A549 (cell line): ENCODE data around the gene COL16A1. TPM values are rescaled to one million over a fixed set of nuclear protein-coding genes. Genes with fewer than 3 reads are reported as not detected.

ENCODE experiments used
- ATAC-seq, 2 experiments: fragments of 200-7000 bp in 1 of 2; fragments of >200 bp in 1 of 2; cut with Nextera tagmentation in 1 of 2; cut with Tn5 transposase in 1 of 2; 3 replicates each; pipeline versions ENCODE4 v1.8.0 to v1.9.1; 2018 to 2020; ENCODE audit warnings: mild to moderate bottlenecking in 1 of 2, moderate library complexity in 1 of 2
- CTCF ChIA-PET: fragments of 300-600 bp; sonication (Branson Sonifier 250); formaldehyde crosslinking; extraction: SDS; loops from one replicate; lab custom pipeline; 2021; ENCODE audit warnings: antibody characterized with exemption, inconsistent platforms; lab: Yijun Ruan, JAX
- POLR2A ChIA-PET: fragments of 350-600 bp; formaldehyde crosslinking; extraction: SDS; loops from one replicate; lab custom pipeline; 2021; ENCODE audit warnings: antibody characterized with exemption, inconsistent platforms; lab: Yijun Ruan, JAX
- DNase-seq, 2 experiments: peaks; one replicate each; pipeline versions ENCODE4 v3.0.0 to v3.0.0-alpha.2; 2011 to 2016; ENCODE audit warnings: low read depth in 1 of 2, low spot score in 1 of 2
- FAIRE-seq: peaks from 2 replicates; lab custom pipeline; 2011; peaks lifted over from hg19 to GRCh38; lab: Jason Lieb, UNC
- H3K27ac ChIP-seq, 2 experiments: fragments of >200 bp; sonication (Bioruptor Twin); formaldehyde crosslinking; 3 replicates each; pipeline ENCODE4 v1.5.1; 2016 to 2017
- H3K4me1 ChIP-seq: fragments of >200 bp; sonication (Bioruptor Twin); formaldehyde crosslinking; 3 replicates; pipeline ENCODE4 v1.6.1; 2016
- H3K4me2 ChIP-seq: fragments of >200 bp; sonication (Bioruptor Twin); formaldehyde crosslinking; 3 replicates; pipeline ENCODE4 v1.6.1; 2016
- H3K4me3 ChIP-seq: fragments of >200 bp; sonication (Bioruptor Twin); formaldehyde crosslinking; 3 replicates; pipeline ENCODE4 v1.5.1; 2016
- H3K9me3 ChIP-seq: fragments of >200 bp; sonication (Bioruptor Twin); formaldehyde crosslinking; 3 replicates; pipeline ENCODE4 v1.6.1; 2016
- CBX2 ChIP-seq: fragments of 200-600 bp; sonication (generic); IDR thresholded peaks from 2 replicates; pipeline ENCODE4 v1.6.1; 2016; ENCODE audit warnings: low read depth, mild to moderate bottlenecking, borderline replicate concordance
- CBX8 ChIP-seq: fragments of 200-600 bp; sonication (generic); IDR thresholded peaks from 2 replicates; pipeline ENCODE4 v1.6.1; 2016
- CEBPB ChIP-seq, 2 experiments: fragments of >200 bp in 1 of 2; sonication (Bioruptor Twin) in 1 of 2; formaldehyde crosslinking in 1 of 2; IDR thresholded peaks; 2 replicates each; pipeline ENCODE4 v1.6.1; 2012 to 2016
- CHD2 ChIP-seq: fragments of 150-350 bp; IDR thresholded peaks from 2 replicates; pipeline ENCODE4 v1.6.1; 2014; ENCODE audit warnings: low read length; ENCODE audit not compliant: partially characterized antibody
- EHF ChIP-seq: fragments of 250-450 bp; sonication (Bioruptor Pico); IDR thresholded peaks from 2 replicates; pipeline ENCODE4 v1.5.0; 2020; ENCODE audit warnings: mild to moderate bottlenecking
- EHMT2 ChIP-seq: fragments of 200-600 bp; sonication (generic); IDR thresholded peaks from 2 replicates; pipeline ENCODE4 v1.6.1; 2016; ENCODE audit warnings: antibody characterized with exemption, low read depth, mild to moderate bottlenecking, moderate library complexity
- HOXB5 ChIP-seq: fragments of 250-450 bp; sonication (Bioruptor Pico); IDR thresholded peaks from 2 replicates; pipeline ENCODE4 v1.5.0; 2020; ENCODE audit warnings: mild to moderate bottlenecking, moderate library complexity
- KDM1A ChIP-seq: fragments of 200-600 bp; sonication (generic); IDR thresholded peaks from 2 replicates; pipeline ENCODE4 v1.6.1; 2016; ENCODE audit warnings: low read depth, mild to moderate bottlenecking
- MYC ChIP-seq: IDR thresholded peaks from 2 replicates; pipeline ENCODE4 v1.6.1; 2012; ENCODE audit warnings: mild to moderate bottlenecking, inconsistent platforms, low read length, improper control_type of control experiment, borderline replicate concordance
- PHF8 ChIP-seq: fragments of 200-600 bp; sonication (generic); IDR thresholded peaks from 2 replicates; pipeline ENCODE4 v1.6.1; 2016; ENCODE audit warnings: low read depth, mild to moderate bottlenecking, antibody characterized with exemption, moderate library complexity, borderline replicate concordance
- POLR2A ChIP-seq: IDR thresholded peaks from 2 replicates; pipeline ENCODE4 v1.6.1; 2012; ENCODE audit warnings: mild to moderate bottlenecking, low read length
- RAD21 ChIP-seq, 2 experiments: fragments of >200 bp in 1 of 2; sonication (Bioruptor Twin) in 1 of 2; formaldehyde crosslinking in 1 of 2; IDR thresholded peaks in 1 of 2; conservative IDR thresholded peaks in 1 of 2; 2 replicates in 1 of 2; 3 replicates in 1 of 2; pipeline ENCODE4 v1.6.1; 2012 to 2018; ENCODE audit warnings: inconsistent platforms in 1 of 2
- RNF2 ChIP-seq: fragments of 200-600 bp; sonication (generic); IDR thresholded peaks from 2 replicates; pipeline ENCODE4 v1.6.1; 2016; ENCODE audit warnings: low read depth, mild to moderate bottlenecking, antibody characterized with exemption, moderate library complexity, borderline replicate concordance
- WGBS: methylation state at CpG from one replicate; pipeline ENCODE4 v1.1.6; 2017; ENCODE audit errors: missing lambda C conversion rate; 5-methylcytosine and 5-hydroxymethylcytosine counted together
- polyA plus RNA-seq, 4 experiments: library from polyadenylated mRNA; depleted of rRNA in 3 of 4; stranded (reverse); fragments of >200 nt; fragmentation: RNase III in 1 of 4; extraction: RNeasy Plus Mini Kit Qiagen cat#74134 plus additional on column Dnase treatment in 1 of 4; gene quantifications; 2 replicates in 3 of 4; 3 replicates in 1 of 4; pipeline ENCODE4 v1.2.3, GENCODE V29; 2011 to 2017
- TF ChIP-seq, protein P1 (sequence below): fragments of 450-650 bp; IDR thresholded peaks from 2 replicates; pipeline ENCODE4 v1.6.1; 2014; ENCODE audit warnings: antibody characterized with exemption
- TF ChIP-seq, protein P2 (sequence below): fragments of 200-600 bp; sonication (generic); IDR thresholded peaks from 2 replicates; pipeline ENCODE4 v1.6.1; 2016; ENCODE audit warnings: antibody characterized with exemption, mild to moderate bottlenecking, moderate library complexity
- TF ChIP-seq, protein P3 (sequence below): IDR thresholded peaks from 2 replicates; pipeline ENCODE4 v1.6.1; 2012

The COL16A1 gene
- polyA plus RNA-seq, 2 of the 4 experiments (the other 2 are of a cell fraction), result 1.4 to 8.1 TPM

DNA sequence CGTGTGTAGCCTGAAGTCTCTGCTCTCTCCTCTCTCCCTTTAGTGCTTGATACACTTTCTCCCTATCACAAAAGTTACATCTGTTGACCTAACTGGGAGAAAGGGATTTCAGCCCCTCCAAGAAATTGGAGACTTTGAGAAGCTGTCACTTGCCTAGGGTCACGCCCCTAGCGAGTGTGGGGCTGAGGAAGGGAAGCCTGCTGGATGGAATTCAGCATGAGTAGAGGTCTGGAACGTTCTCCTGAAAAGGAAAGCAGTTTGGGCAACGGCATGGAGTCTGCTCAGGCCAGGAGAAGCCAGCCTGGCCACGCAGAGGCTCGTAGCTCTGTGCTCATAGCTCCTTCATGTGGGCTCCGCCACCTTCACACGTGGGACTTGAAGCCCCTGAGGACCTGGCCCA lies 22.4 kb downstream of the COL16A1 start:
- WGBS, result 86% methylated on average over 9 of the region's 9 CpGs
- Histone ChIP-seq H3K9me3 (no peaks in the 10 kb centered on the region), H3K27ac (peak overlapping the region in 1 of 2 experiments; percentile 30; a peak in 1 of 6 replicates), H3K4me1 (no peaks in the 10 kb centered on the region), H3K4me2 (no peak overlapping the region), H3K4me3 (no peak overlapping the region)
- DNase-seq (no peak), ATAC-seq (no peak), FAIRE-seq (no peak)
- ChIA-PET CTCF (interaction anchor here (1.2 to 1.4 kb wide), 2 partner anchors 15 to 132 kb away, joined by 3 read pairs; no protein-coding TSS in a partner anchor), POLR2A (no interaction called here)
- TF ChIP-seq CBX2 (no peak), RNF2 (no peak), KDM1A (no peak)
- TF ChIP-seq, protein P1, sequence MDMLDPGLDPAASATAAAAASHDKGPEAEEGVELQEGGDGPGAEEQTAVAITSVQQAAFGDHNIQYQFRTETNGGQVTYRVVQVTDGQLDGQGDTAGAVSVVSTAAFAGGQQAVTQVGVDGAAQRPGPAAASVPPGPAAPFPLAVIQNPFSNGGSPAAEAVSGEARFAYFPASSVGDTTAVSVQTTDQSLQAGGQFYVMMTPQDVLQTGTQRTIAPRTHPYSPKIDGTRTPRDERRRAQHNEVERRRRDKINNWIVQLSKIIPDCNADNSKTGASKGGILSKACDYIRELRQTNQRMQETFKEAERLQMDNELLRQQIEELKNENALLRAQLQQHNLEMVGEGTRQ, result no peak

DNA sequence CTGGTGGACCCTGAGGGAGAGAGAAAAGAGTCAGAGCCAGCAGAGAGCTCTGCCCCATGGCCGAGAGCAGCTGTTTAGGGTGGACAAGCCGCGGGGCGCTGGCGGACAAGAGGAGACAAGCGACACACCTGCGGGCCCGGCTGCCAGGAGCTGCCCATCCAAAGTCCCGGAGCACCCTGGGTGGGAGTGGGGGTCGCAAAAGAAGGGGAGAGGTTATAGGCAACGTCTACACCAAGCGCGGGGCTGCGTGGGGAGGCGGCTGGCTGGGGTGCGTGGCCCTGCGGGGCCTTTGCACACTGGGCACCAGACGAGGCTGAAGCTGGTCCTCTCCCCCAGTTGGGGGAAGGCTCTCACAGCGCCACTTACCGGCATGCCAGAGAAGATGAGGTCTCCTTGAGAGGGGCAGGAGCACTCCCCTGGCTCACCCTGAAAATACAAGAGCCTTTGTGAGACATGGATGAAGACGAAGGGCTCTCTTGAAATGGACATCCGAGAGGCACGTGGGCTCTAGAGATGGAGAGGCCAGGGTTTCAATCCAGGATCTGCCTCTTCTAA lies 24.1 kb downstream of the COL16A1 start:
- CTCF ChIA-PET, result interaction anchor here (0.9 to 6.6 kb wide), 9 partner anchors 10 to 110 kb away, joined by 3 to 36 read pairs (median 3); partner anchors contain the start of gene COL16A1
- WGBS, result 86% methylated on average over 13 of the region's 23 CpGs

DNA sequence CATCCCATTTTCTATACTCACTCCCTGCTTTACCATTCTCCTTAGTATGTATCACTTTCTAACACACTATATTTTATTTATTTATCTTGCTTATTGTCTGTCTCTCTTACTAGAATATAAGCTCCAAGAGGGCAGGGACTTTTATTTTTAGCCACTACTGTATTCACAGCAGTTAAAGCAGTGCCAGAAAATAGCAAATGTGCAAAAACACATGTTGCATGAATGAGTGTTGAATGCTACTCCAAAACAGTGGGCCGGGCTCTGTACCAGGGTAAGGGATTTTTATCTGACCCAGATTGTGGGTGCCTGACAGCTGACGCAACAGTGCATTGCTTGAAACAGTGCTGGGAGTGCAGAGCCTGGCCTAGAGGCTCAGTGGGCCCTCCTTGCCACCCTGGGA lies 24.7 kb downstream of the COL16A1 start:
- POLR2A ChIA-PET, result interaction anchor here (1.0 kb wide), 1 partner anchor 13 kb away, joined by 3 read pairs; no protein-coding TSS in a partner anchor
- DNase-seq, result no peak
- no peak overlapping the region for H3K4me2 ChIP-seq
- CTCF ChIA-PET, result interaction anchor here (0.9 to 6.6 kb wide), 10 partner anchors 9 to 110 kb away, joined by 3 to 36 read pairs (median 3); partner anchors contain the start of gene COL16A1
- TF ChIP-seq CHD2 (no peak), EHMT2 (no peak), RAD21 (conservative IDR thresholded peaks at IDR 0.05 in 1 of 2, IDR thresholded peaks at IDR 0.05 in 1 of 2) (no peak), POLR2A (no peak), EHF (no peak), PHF8 (no peak)
- TF ChIP-seq, protein P2, sequence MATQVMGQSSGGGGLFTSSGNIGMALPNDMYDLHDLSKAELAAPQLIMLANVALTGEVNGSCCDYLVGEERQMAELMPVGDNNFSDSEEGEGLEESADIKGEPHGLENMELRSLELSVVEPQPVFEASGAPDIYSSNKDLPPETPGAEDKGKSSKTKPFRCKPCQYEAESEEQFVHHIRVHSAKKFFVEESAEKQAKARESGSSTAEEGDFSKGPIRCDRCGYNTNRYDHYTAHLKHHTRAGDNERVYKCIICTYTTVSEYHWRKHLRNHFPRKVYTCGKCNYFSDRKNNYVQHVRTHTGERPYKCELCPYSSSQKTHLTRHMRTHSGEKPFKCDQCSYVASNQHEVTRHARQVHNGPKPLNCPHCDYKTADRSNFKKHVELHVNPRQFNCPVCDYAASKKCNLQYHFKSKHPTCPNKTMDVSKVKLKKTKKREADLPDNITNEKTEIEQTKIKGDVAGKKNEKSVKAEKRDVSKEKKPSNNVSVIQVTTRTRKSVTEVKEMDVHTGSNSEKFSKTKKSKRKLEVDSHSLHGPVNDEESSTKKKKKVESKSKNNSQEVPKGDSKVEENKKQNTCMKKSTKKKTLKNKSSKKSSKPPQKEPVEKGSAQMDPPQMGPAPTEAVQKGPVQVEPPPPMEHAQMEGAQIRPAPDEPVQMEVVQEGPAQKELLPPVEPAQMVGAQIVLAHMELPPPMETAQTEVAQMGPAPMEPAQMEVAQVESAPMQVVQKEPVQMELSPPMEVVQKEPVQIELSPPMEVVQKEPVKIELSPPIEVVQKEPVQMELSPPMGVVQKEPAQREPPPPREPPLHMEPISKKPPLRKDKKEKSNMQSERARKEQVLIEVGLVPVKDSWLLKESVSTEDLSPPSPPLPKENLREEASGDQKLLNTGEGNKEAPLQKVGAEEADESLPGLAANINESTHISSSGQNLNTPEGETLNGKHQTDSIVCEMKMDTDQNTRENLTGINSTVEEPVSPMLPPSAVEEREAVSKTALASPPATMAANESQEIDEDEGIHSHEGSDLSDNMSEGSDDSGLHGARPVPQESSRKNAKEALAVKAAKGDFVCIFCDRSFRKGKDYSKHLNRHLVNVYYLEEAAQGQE, result no peak
- TF ChIP-seq, protein P3, sequence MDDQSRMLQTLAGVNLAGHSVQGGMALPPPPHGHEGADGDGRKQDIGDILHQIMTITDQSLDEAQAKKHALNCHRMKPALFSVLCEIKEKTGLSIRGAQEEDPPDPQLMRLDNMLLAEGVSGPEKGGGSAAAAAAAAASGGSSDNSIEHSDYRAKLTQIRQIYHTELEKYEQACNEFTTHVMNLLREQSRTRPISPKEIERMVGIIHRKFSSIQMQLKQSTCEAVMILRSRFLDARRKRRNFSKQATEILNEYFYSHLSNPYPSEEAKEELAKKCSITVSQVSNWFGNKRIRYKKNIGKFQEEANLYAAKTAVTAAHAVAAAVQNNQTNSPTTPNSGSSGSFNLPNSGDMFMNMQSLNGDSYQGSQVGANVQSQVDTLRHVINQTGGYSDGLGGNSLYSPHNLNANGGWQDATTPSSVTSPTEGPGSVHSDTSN, result no peak
- TF ChIP-seq, protein P1, result no peak
- TF ChIP-seq, all 56 proteins: peak for 0
- FAIRE-seq (no peak), ATAC-seq (no peak)
- no peak overlapping the region for H3K27ac ChIP-seq
- H3K4me3 ChIP-seq, result no peak overlapping the region
- H3K9me3 ChIP-seq, result no peaks in the 10 kb centered on the region
- H3K4me1 ChIP-seq, result no peaks in the 10 kb centered on the region
- WGBS, result 48% methylated on average over 2 of the region's 2 CpGs

More for the DNA sequence above, 24.1 kb downstream of the COL16A1 start:
- H3K4me1 ChIP-seq, result no peaks in the 10 kb centered on the region
- no peak overlapping the region for H3K4me2 ChIP-seq
- no peak for FAIRE-seq
- H3K27ac ChIP-seq, result no peak overlapping the region
- POLR2A ChIA-PET, result interaction anchor here (1.0 kb wide), 1 partner anchor 14 kb away, joined by 3 read pairs; no protein-coding TSS in a partner anchor
- peak in 1 of 2 experiments; percentile 34; a peak in 2 of 6 replicates for ATAC-seq
- no peak overlapping the region for H3K4me3 ChIP-seq
- H3K9me3 ChIP-seq, result no peaks in the 10 kb centered on the region
- DNase-seq, result no peak
- TF ChIP-seq MYC (no peak), CEBPB (IDR thresholded peaks at IDR 0.05) (no peak), CBX8 (no peak), HOXB5 (CRISPR knock-in tag) (no peak)
